Fibroblast of lung (primary cell): Measurements from ENCODE around the gene VTA1. TPM values are rescaled to one million over a fixed set of nuclear protein-coding genes. Genes with fewer than 3 reads are reported as not detected.

Experiments
- DNase-seq, 2 donors: peaks; one replicate each; pipeline versions ENCODE4 v3.0.0 to v3.0.0-alpha.2; 2010; ENCODE audit warnings: low read depth in 2 of 2
- H2AFZ ChIP-seq: 2 replicates; pipeline ENCODE4 v1.5.1; 2012; ENCODE audit warnings: low read length, control low read depth, inconsistent platforms
- H3K27ac ChIP-seq: 2 replicates; pipeline ENCODE4 v1.5.1; 2011; ENCODE audit warnings: low read length, control low read depth; ENCODE audit not compliant: insufficient read depth
- H3K27me3 ChIP-seq: 2 replicates; pipeline ENCODE4 v1.5.1; 2011; ENCODE audit warnings: mild to moderate bottlenecking, low read length; ENCODE audit not compliant: control insufficient read depth, insufficient read depth
- H3K36me3 ChIP-seq: 2 replicates; pipeline ENCODE4 v1.5.1; 2011; ENCODE audit warnings: low read length; ENCODE audit not compliant: control insufficient read depth, insufficient read depth
- H3K4me1 ChIP-seq: 2 replicates; pipeline ENCODE4 v1.5.1; 2011; ENCODE audit warnings: low read length; ENCODE audit not compliant: control insufficient read depth, insufficient read depth; ENCODE audit errors: extremely low read depth
- H3K4me2 ChIP-seq: 2 replicates; pipeline ENCODE4 v1.5.1; 2011; ENCODE audit warnings: low read length, control low read depth; ENCODE audit not compliant: insufficient read depth; ENCODE audit errors: extremely low read depth
- H3K4me3 ChIP-seq, 4 experiments: fragments of 200-600 bp in 1 of 4; sonication (generic) in 1 of 4; replicated peaks in 1 of 4; 2 replicates each; pipeline ENCODE4 v1.5.1; 2011 to 2016; ENCODE audit warnings: low read length in 4 of 4, low read depth in 3 of 4, mild to moderate bottlenecking in 3 of 4, control low read depth in 2 of 4, inconsistent platforms in 1 of 4, mixed read lengths in 1 of 4; ENCODE audit not compliant: insufficient read depth in 1 of 4; ENCODE audit errors: control extremely low read depth in 1 of 4
- H3K79me2 ChIP-seq: 2 replicates; pipeline ENCODE4 v1.5.1; 2012; ENCODE audit warnings: mild to moderate bottlenecking, low read length, inconsistent platforms; ENCODE audit not compliant: control insufficient read depth, insufficient read depth
- H3K9ac ChIP-seq: 2 replicates; pipeline ENCODE4 v1.5.1; 2011; ENCODE audit warnings: mild to moderate bottlenecking, low read length, control low read depth; ENCODE audit not compliant: insufficient read depth
- H3K9me3 ChIP-seq: 2 replicates; pipeline ENCODE4 v1.5.1; 2012; ENCODE audit warnings: low read depth, low read length; ENCODE audit not compliant: control insufficient read depth, insufficient read depth
- H4K20me1 ChIP-seq: 2 replicates; pipeline ENCODE4 v1.5.1; 2011; ENCODE audit warnings: low read length; ENCODE audit not compliant: control insufficient read depth, insufficient read depth; ENCODE audit errors: extremely low read depth
- EZH2 ChIP-seq: IDR thresholded peaks from 2 replicates; pipeline ENCODE4 v1.5.1; 2012; ENCODE audit warnings: low read length, control low read depth, mild to moderate bottlenecking; ENCODE audit errors: missing control alignments
- polyA plus RNA-seq, 2 donors: library from polyadenylated mRNA; depleted of rRNA in 1 of 2; stranded (reverse) in 1 of 2; unstranded in 1 of 2; fragments of >200 nt; gene quantifications; 2 replicates each; pipeline ENCODE4 v1.2.1, GENCODE V29; 2011 to 2012; ENCODE audit warnings: missing spikeins in 1 of 2
- total RNA-seq: library from RNA; depleted of rRNA; stranded (reverse); fragments of >200 nt; gene quantifications from 2 replicates; pipeline ENCODE4 v1.2.1, GENCODE V29; 2014
- TF ChIP-seq, protein P1 (sequence below), 2 donors: IDR thresholded peaks in 1 of 2; conservative IDR thresholded peaks in 1 of 2; 1 replicate in 1 of 2; 2 replicates in 1 of 2; pipeline ENCODE4 v1.5.1; 2011 to 2012; ENCODE audit warnings: low read length in 2 of 2, control low read depth in 1 of 2, inconsistent platforms in 1 of 2, low read depth in 1 of 2, mild to moderate bottlenecking in 1 of 2

VTA1 gene
- total and polyA plus RNA-seq, 2 donors (not counting 1 experiment from before 2014, with no cell fraction given) = 26.3 to 99.3 TPM

DNA sequence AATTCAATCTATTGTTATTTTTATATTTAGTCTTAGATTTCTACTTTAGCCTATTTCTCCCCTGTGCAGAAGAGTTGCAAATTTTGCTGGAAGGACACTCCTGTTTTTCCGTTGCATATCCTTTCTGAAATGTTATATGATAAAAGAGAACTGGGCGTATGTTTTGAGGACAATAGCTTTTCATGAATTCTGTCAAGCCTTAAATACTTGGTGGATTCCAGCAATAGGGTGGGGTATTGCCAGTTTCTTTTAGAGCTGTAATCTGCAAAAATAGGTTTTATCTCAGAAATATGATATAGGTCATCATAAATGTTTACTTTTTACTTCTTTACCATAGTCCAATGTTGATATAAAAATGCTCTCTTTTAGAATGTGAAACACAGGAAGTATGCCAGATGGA lies 42.0 kb downstream of the VTA1 start:
- H3K4me3 ChIP-seq = no peak overlapping the region
- H3K27ac ChIP-seq = no peak overlapping the region
- TF ChIP-seq, protein P1, sequence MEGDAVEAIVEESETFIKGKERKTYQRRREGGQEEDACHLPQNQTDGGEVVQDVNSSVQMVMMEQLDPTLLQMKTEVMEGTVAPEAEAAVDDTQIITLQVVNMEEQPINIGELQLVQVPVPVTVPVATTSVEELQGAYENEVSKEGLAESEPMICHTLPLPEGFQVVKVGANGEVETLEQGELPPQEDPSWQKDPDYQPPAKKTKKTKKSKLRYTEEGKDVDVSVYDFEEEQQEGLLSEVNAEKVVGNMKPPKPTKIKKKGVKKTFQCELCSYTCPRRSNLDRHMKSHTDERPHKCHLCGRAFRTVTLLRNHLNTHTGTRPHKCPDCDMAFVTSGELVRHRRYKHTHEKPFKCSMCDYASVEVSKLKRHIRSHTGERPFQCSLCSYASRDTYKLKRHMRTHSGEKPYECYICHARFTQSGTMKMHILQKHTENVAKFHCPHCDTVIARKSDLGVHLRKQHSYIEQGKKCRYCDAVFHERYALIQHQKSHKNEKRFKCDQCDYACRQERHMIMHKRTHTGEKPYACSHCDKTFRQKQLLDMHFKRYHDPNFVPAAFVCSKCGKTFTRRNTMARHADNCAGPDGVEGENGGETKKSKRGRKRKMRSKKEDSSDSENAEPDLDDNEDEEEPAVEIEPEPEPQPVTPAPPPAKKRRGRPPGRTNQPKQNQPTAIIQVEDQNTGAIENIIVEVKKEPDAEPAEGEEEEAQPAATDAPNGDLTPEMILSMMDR (conservative IDR thresholded peaks at IDR 0.05 in 1 of 2, IDR thresholded peaks at IDR 0.05 in 1 of 2; ENCODE audit: low read depth in 1 of 2, low read length in 2 of 2) = no peak
- TF ChIP-seq EZH2 = no peak
- H3K9ac ChIP-seq = no peak overlapping the region
- no peaks in the 10 kb centered on the region for H3K4me1 ChIP-seq
- no peaks in the 10 kb centered on the region for H3K27me3 ChIP-seq
- no peaks in the 10 kb centered on the region for H4K20me1 ChIP-seq
- H2AFZ ChIP-seq = no peak overlapping the region
- no peaks in the 10 kb centered on the region for H3K79me2 ChIP-seq
- no peaks in the 10 kb centered on the region for H3K9me3 ChIP-seq
- H3K4me2 ChIP-seq = no peak overlapping the region
- DNase-seq = peak in 1 of 2 donors; percentile 17
- no peaks in the 10 kb centered on the region for H3K36me3 ChIP-seq

DNA sequence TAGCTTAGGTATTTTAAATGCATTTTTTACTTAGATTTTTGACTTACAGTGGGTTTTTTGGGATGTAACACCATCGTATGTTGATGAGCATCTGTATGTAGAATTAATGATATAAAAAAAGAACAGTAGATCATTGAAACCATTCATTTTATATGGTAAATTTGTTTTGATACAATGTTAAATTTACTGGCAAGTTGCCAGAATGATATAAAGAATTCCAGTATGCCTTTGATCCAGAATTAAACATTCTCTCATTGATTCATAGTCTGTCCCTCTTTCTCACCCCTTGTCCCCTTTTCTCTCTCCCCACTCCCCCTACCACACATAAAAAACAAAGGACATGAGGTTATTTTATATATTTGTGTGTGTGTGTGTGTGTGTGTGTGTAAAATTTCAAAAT lies 45.3 kb downstream of the VTA1 start:
- Histone ChIP-seq H3K4me3 (no peak overlapping the region), H3K9me3 (no peaks in the 10 kb centered on the region), H3K9ac (no peak overlapping the region), H3K36me3 (no peaks in the 10 kb centered on the region), H2AFZ (no peak overlapping the region), H3K27me3 (no peaks in the 10 kb centered on the region), H3K79me2 (peaks cover 2% of the 10 kb centered on the region), H3K4me2 (no peak overlapping the region), H3K4me1 (no peaks in the 10 kb centered on the region), H3K27ac (no peak overlapping the region), H4K20me1 (no peaks in the 10 kb centered on the region)
- TF ChIP-seq, protein P1 (conservative IDR thresholded peaks at IDR 0.05 in 1 of 2, IDR thresholded peaks at IDR 0.05 in 1 of 2; ENCODE audit: low read depth in 1 of 2, low read length in 2 of 2) = no peak
- TF ChIP-seq EZH2 = no peak
- DNase-seq = no peak

DNA sequence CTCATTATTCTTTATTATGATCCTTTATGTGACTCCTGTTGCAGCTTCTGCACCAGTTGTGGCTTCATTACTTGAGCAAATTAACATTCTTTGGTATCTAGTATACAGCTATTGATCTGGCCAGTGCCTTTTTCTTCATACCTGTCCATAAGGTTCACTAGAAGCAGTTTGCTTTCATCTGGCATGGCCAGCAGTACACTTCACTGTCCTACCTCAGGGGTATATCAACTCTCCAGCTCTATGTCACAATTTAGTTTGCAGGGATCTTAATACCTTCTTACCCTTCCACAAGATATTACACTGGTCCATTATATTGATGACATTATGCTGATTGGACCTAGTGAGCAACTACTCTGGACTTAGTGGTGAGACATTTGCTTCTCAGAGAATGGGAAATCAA lies 46.6 kb downstream of the VTA1 start:
- H3K9me3 ChIP-seq = no peaks in the 10 kb centered on the region
- TF ChIP-seq EZH2 = no peak
- TF ChIP-seq, protein P1 (conservative IDR thresholded peaks at IDR 0.05 in 1 of 2, IDR thresholded peaks at IDR 0.05 in 1 of 2; ENCODE audit: low read depth in 1 of 2, low read length in 2 of 2) = no peak
- H3K4me2 ChIP-seq = no peak overlapping the region
- no peaks in the 10 kb centered on the region for H4K20me1 ChIP-seq
- peaks cover 2% of the 10 kb centered on the region for H3K79me2 ChIP-seq
- no peaks in the 10 kb centered on the region for H3K27me3 ChIP-seq
- H2AFZ ChIP-seq = no peak overlapping the region
- H3K4me1 ChIP-seq = no peaks in the 10 kb centered on the region
- H3K36me3 ChIP-seq = no peaks in the 10 kb centered on the region
- no peak for DNase-seq
- no peak overlapping the region for H3K27ac ChIP-seq
- H3K4me3 ChIP-seq = no peak overlapping the region
- H3K9ac ChIP-seq = no peak overlapping the region
